Mesodermal cell (in vitro differentiated cells): ENCODE measurements around the gene ADCK1.

Experiments
- H3K27ac ChIP-seq: 2 replicates; pipeline ENCODE4 v1.7.0; 2013; ENCODE audit warnings: mild to moderate bottlenecking, low read depth, low read length, moderate library complexity; ENCODE audit not compliant: severe bottlenecking
- H3K36me3 ChIP-seq: 2 replicates; pipeline ENCODE4 v1.7.1; 2013; ENCODE audit warnings: mild to moderate bottlenecking, low read length, moderate library complexity; ENCODE audit not compliant: control insufficient read depth, insufficient read depth
- H3K4me1 ChIP-seq: one replicate; pipeline ENCODE4 v1.7.1; 2013; ENCODE audit warnings: mild to moderate bottlenecking, low read length; ENCODE audit not compliant: insufficient read depth, control insufficient read depth, poor library complexity, severe bottlenecking
- H3K4me3 ChIP-seq: 2 replicates; pipeline ENCODE4 v1.7.0; 2013; ENCODE audit warnings: low read length, control low read depth, mild to moderate bottlenecking; ENCODE audit not compliant: insufficient read depth, poor library complexity, severe bottlenecking; ENCODE audit errors: extremely low read depth
- H3K9me3 ChIP-seq: 2 replicates; pipeline ENCODE4 v1.7.1; 2013; ENCODE audit warnings: mild to moderate bottlenecking, low read length, moderate library complexity; ENCODE audit not compliant: control insufficient read depth
- WGBS, 2 experiments: methylation state at CpG; one replicate each; pipeline ENCODE4 v1.1.5; 2013; ENCODE audit warnings: missing lambda C conversion rate in 2 of 2; ENCODE audit not compliant: insufficient coverage in 2 of 2; 5-methylcytosine and 5-hydroxymethylcytosine counted together

Gene ADCK1

GRCh38 chr14:77967110-77967509 is 167.2 kb downstream of the ADCK1 start:
- H3K36me3 ChIP-seq: no peaks in the 10 kb centered on the region
- no peak overlapping the region for H3K4me3 ChIP-seq
- no CpG with 5 or more reads among the region's 1 CpG for WGBS, 2 experiments
- no peak overlapping the region for H3K27ac ChIP-seq
- H3K4me1 ChIP-seq: peaks cover 4% of the 10 kb centered on the region
- no peaks in the 10 kb centered on the region for H3K9me3 ChIP-seq

- H3K4me3 ChIP-seq: no peak overlapping the region
- 80 to 96% methylated on average over 2 to 3 of the region's 3 CpGs for WGBS, 2 experiments
- peaks cover 4% of the 10 kb centered on the region for H3K4me1 ChIP-seq
- H3K9me3 ChIP-seq: no peaks in the 10 kb centered on the region
- no peak overlapping the region for H3K27ac ChIP-seq
- H3K36me3 ChIP-seq: no peaks in the 10 kb centered on the region
These were observed 170.7 kb downstream of the ADCK1 start for GRCh38 chr14:77970646-77971045.

GRCh38 chr14:77973246-77973645 is 173.3 kb downstream of the ADCK1 start:
- Histone ChIP-seq H3K4me3 (no peak overlapping the region), H3K36me3 (no peaks in the 10 kb centered on the region), H3K27ac (no peak overlapping the region), H3K9me3 (no peaks in the 10 kb centered on the region), H3K4me1 (no peaks in the 10 kb centered on the region)
- 87 to 94% methylated on average over 3 to 4 of the region's 5 CpGs for WGBS, 2 experiments

- Histone ChIP-seq H3K4me1 (peaks cover 5% of the 10 kb centered on the region), H3K27ac (no peak overlapping the region), H3K4me3 (no peak overlapping the region), H3K9me3 (no peaks in the 10 kb centered on the region), H3K36me3 (no peaks in the 10 kb centered on the region)
- WGBS, 2 experiments: 83% methylated on average over 1 of the region's 2 CpGs; no CpG with 5 or more reads in 1 of the 2 experiments
These were observed 176.7 kb downstream of the ADCK1 start for GRCh38 chr14:77976591-77976990.

GRCh38 chr14:77979171-77979570 is 179.3 kb downstream of the ADCK1 start:
- 81 to 93% methylated on average over 6 of the region's 6 CpGs for WGBS, 2 experiments
- no peak overlapping the region for H3K27ac ChIP-seq
- H3K4me3 ChIP-seq: no peak overlapping the region
- H3K36me3 ChIP-seq: no peaks in the 10 kb centered on the region
- H3K4me1 ChIP-seq: peaks cover 5% of the 10 kb centered on the region
- no peaks in the 10 kb centered on the region for H3K9me3 ChIP-seq

- Histone ChIP-seq H3K9me3 (no peaks in the 10 kb centered on the region), H3K4me1 (peaks cover 5% of the 10 kb centered on the region), H3K27ac (no peak overlapping the region), H3K36me3 (no peaks in the 10 kb centered on the region), H3K4me3 (no peak overlapping the region)
- WGBS, 2 experiments: 56 to 61% methylated on average over 10 to 13 of the region's 14 CpGs
These were observed 179.9 kb downstream of the ADCK1 start for GRCh38 chr14:77979666-77980351.

- Histone ChIP-seq H3K27ac (no peak overlapping the region), H3K36me3 (no peaks in the 10 kb centered on the region), H3K4me3 (peak overlapping the region; percentile 38), H3K4me1 (peaks cover 5% of the 10 kb centered on the region), H3K9me3 (no peaks in the 10 kb centered on the region)
- WGBS, 2 experiments: 13% methylated on average over 32 to 33 of the region's 45 CpGs
These were observed 180.8 kb downstream of the ADCK1 start for GRCh38 chr14:77980475-77981321.
